Pulmonary artery endothelial cell (primary cell): Measurements from ENCODE around the gene S100A1. TPM values are rescaled to one million over a fixed set of nuclear protein-coding genes. Genes with fewer than 3 reads are reported as not detected.

Experiments used
- DNase-seq: peaks from one replicate; pipeline ENCODE4 v3.0.0-alpha.2; 2011; ENCODE audit warnings: low read depth, low spot score
- total RNA-seq: library from RNA; depleted of rRNA; stranded (reverse); fragments of >200 nt; gene quantifications from 2 replicates; pipeline ENCODE4 v1.2.3, GENCODE V29; 2014

S100A1 gene
- total RNA-seq, 1 donor from 2014 or later, result not detected

DNA sequence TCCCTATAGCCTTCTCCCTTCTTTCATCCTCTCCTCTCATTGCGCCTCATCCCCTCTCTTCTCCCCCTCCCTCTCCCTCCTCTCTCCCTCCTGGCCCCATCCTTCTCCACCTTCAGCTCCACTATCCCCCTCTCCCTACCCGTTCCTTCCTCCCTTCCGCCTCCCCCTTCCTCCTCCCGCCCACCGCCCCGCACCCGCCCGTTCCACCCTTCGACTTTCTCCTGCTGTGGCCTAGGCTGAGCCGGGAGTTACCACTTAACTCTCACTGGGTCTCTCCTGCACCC, 51.8 kb downstream of the S100A1 start:
- DNase-seq, result no peak

Other genes with a start within 250 kb of the S100A1 start
- not detected in 2 replicates for gene S100A8, start 237.4 kb upstream of the S100A1 start, total RNA-seq
- gene S100A7A, start 211.9 kb upstream of the S100A1 start, total RNA-seq, result not detected in 2 replicates
- not detected in 2 replicates for gene S100A7, start 167.8 kb upstream of the S100A1 start, total RNA-seq
- 527 and 1,896 TPM in 2 replicates for gene S100A6, start 92.4 kb upstream of the S100A1 start, total RNA-seq
- gene S100A5, start 87.5 kb upstream of the S100A1 start, total RNA-seq, result not detected in 2 replicates
- gene S100A4, start 82.6 kb upstream of the S100A1 start, total RNA-seq, result 0.60 and 0.66 TPM in 2 replicates
- 0.66 and 0.85 TPM in 2 replicates for gene S100A3, start 79.2 kb upstream of the S100A1 start, total RNA-seq
- 1.6 and 2.2 TPM in 2 replicates for gene S100A2, start 62.6 kb upstream of the S100A1 start, total RNA-seq
- gene S100A16, start 15.3 kb upstream of the S100A1 start, total RNA-seq, result 689 and 738 TPM in 2 replicates
- 0.14 and 0.20 TPM in 2 replicates for gene S100A14, start 12.1 kb upstream of the S100A1 start, total RNA-seq
- 62.6 and 153 TPM in 2 replicates for gene S100A13, start 929 bp upstream of the S100A1 start, total RNA-seq
- 27.6 and 42.4 TPM in 2 replicates for gene CHTOP, start 5.6 kb downstream of the S100A1 start, total RNA-seq
- gene SNAPIN, start 30.3 kb downstream of the S100A1 start, total RNA-seq, result 60.6 and 61.7 TPM in 2 replicates
- 295 and 331 TPM in 2 replicates for gene ILF2, start 42.6 kb downstream of the S100A1 start, total RNA-seq
- gene NPR1, start 50.3 kb downstream of the S100A1 start, total RNA-seq, result 18.5 and 33.1 TPM in 2 replicates
- 20.7 and 37.0 TPM in 2 replicates for gene INTS3, start 99.6 kb downstream of the S100A1 start, total RNA-seq
- gene SLC27A3, start 147.0 kb downstream of the S100A1 start, total RNA-seq, result 24.5 and 26.0 TPM in 2 replicates